K562 (cell line): ENCODE measurements around the gene RHOB. TPM values are rescaled to one million over a fixed set of nuclear protein-coding genes. Genes with fewer than 3 reads are reported as not detected.

Experiments
- CEBPG ChIP-seq, 3 experiments: fragments of 200-800 bp in 1 of 3; sonication (Bioruptor generic) in 1 of 3; sonication (generic) in 1 of 3; formaldehyde crosslinking in 1 of 3; IDR thresholded peaks in 2 of 3; conservative IDR thresholded peaks in 1 of 3; 2 replicates each; pipeline versions ENCODE4 v1.6.1 to v1.8.0; 2016 to 2022; ENCODE audit warnings: missing compliant biosample characterization in 2 of 3, missing genetic modification characterization in 2 of 3, mild to moderate bottlenecking in 1 of 3, missing genetic modification reagents in 1 of 3
- CHAMP1 ChIP-seq: fragments of 450-650 bp; IDR thresholded peaks from 2 replicates; pipeline ENCODE4 v1.6.1; 2016; ENCODE audit warnings: mild to moderate bottlenecking
- CHCHD3 ChIP-seq: fragments of 250-450 bp; sonication (Bioruptor Pico); IDR thresholded peaks from 2 replicates; pipeline ENCODE4 v2.1.2; 2022; ENCODE audit warnings: mild to moderate bottlenecking
- CHD1 ChIP-seq: fragments of 200-600 bp; sonication (generic); IDR thresholded peaks from one replicate; pipeline ENCODE4 v1.6.1; 2012; ENCODE audit warnings: mild to moderate bottlenecking, moderate library complexity, low read length, inconsistent platforms
- CXXC5 ChIP-seq: fragments of 250-450 bp; sonication (Bioruptor Pico); IDR thresholded peaks from 2 replicates; pipeline ENCODE4 v1.8.0; 2022; ENCODE audit warnings: inconsistent platforms, mild to moderate bottlenecking, moderate library complexity
- E2F5 ChIP-seq: sonication (generic); formaldehyde crosslinking; IDR thresholded peaks from 2 replicates; pipeline ENCODE4 v1.8.0; 2022; ENCODE audit warnings: mild to moderate bottlenecking, missing genetic modification reagents
- GTF2E2 ChIP-seq: fragments of 200-800 bp; sonication (Bioruptor generic); IDR thresholded peaks from 2 replicates; pipeline ENCODE4 v1.6.1; 2016; ENCODE audit warnings: missing genetic modification characterization, missing compliant biosample characterization
- HOXB6 ChIP-seq: fragments of 250-450 bp; sonication (Bioruptor Pico); IDR thresholded peaks from 2 replicates; pipeline ENCODE4 v1.5.1; 2022; ENCODE audit warnings: mild to moderate bottlenecking, borderline replicate concordance
- MAFG ChIP-seq: fragments of 450-650 bp; conservative IDR thresholded peaks from 2 replicates; pipeline ENCODE4 v1.6.1; 2016; ENCODE audit warnings: missing genetic modification characterization, missing compliant biosample characterization
- NFXL1 ChIP-seq: fragments of 450-650 bp; formaldehyde crosslinking; IDR thresholded peaks from 2 replicates; pipeline ENCODE4 v1.4.0; 2021; ENCODE audit warnings: mild to moderate bottlenecking
- POLR2AphosphoS5 ChIP-seq: IDR thresholded peaks from 2 replicates; pipeline ENCODE4 v1.6.1; 2011; ENCODE audit warnings: mild to moderate bottlenecking, low read depth, low read length, moderate library complexity; ENCODE audit not compliant: control insufficient read depth, insufficient read depth
- SAFB2 ChIP-seq: fragments of 200-400 bp; formaldehyde crosslinking; IDR thresholded peaks from 2 replicates; pipeline ENCODE4 v1.6.1; 2018; ENCODE audit warnings: borderline replicate concordance, low read length, low read depth, moderate library complexity; ENCODE audit not compliant: severe bottlenecking
- TFAM ChIP-seq: fragments of 250-450 bp; sonication (Bioruptor Pico); conservative IDR thresholded peaks from 2 replicates; pipeline ENCODE4 v1.5.0; 2021; ENCODE audit warnings: mild to moderate bottlenecking, moderate library complexity
- THRAP3 ChIP-seq: fragments of 450-650 bp; IDR thresholded peaks from 2 replicates; pipeline ENCODE4 v1.6.1; 2016; ENCODE audit warnings: mild to moderate bottlenecking, inconsistent platforms, borderline replicate concordance
- YY1 ChIP-seq, 3 experiments: IDR thresholded peaks; 2 replicates each; pipeline ENCODE4 v1.6.1; 2011; ENCODE audit warnings: low read length in 2 of 3, mild to moderate bottlenecking in 2 of 3, moderate library complexity in 2 of 3, borderline replicate concordance in 1 of 3, control low read depth in 1 of 3, low read depth in 1 of 3; ENCODE audit not compliant: insufficient read depth in 3 of 3, insufficient replicate concordance in 2 of 3, control insufficient read depth in 1 of 3, insufficient read length in 1 of 3; ENCODE audit errors: extremely low read depth in 1 of 3
- ZNF316 ChIP-seq: fragments of 450-650 bp; IDR thresholded peaks from 2 replicates; pipeline ENCODE4 v1.6.1; 2016
- ZNF398 ChIP-seq: fragments of 250-450 bp; sonication (Bioruptor Pico); IDR thresholded peaks from 2 replicates; pipeline ENCODE4 v1.8.0; 2021; ENCODE audit warnings: moderate library complexity, mild to moderate bottlenecking, inconsistent platforms
- ZNF431 ChIP-seq: sonication (generic); formaldehyde crosslinking; IDR thresholded peaks from 2 replicates; pipeline ENCODE4 v1.8.0; 2022; ENCODE audit warnings: mild to moderate bottlenecking, missing genetic modification reagents
- ZNF584 ChIP-seq: fragments of 200-800 bp; sonication (Bioruptor generic); IDR thresholded peaks from 2 replicates; pipeline ENCODE4 v1.6.1; 2016; ENCODE audit warnings: low read depth, mild to moderate bottlenecking, missing genetic modification characterization, missing compliant biosample characterization
- ZNF696 ChIP-seq: fragments of 250-450 bp; sonication (Bioruptor Pico); conservative IDR thresholded peaks from 2 replicates; pipeline ENCODE4 v1.4.0; 2020; ENCODE audit warnings: mild to moderate bottlenecking, moderate library complexity
- ZNF707 ChIP-seq: fragments of 250-450 bp; sonication (Bioruptor Pico); conservative IDR thresholded peaks from 2 replicates; pipeline ENCODE4 v1.8.0; 2022; ENCODE audit warnings: inconsistent platforms, mild to moderate bottlenecking, moderate library complexity
- polyA plus RNA-seq, 8 experiments: library from polyadenylated mRNA; depleted of rRNA in 4 of 8; stranded (reverse) in 5 of 8; unstranded in 3 of 8; fragments of >200 nt; fragmentation: Nextera tagmentation in 2 of 8; fragmentation: Illumina TruSeq in 1 of 8; extraction: Ambion mirVana in 2 of 8; extraction: Trizol in 1 of 8; gene quantifications; 2 replicates each; pipeline versions ENCODE4 v1.2.1 to v1.2.3, GENCODE V29; 2011 to 2014; ENCODE audit warnings: inconsistent platforms in 1 of 8, missing spikeins in 1 of 8
- total RNA-seq, 7 experiments: library from RNA; depleted of rRNA in 6 of 7; stranded (reverse); fragments of >200 nt in 6 of 7; fragmentation: Illumina TruSeq in 2 of 7; extraction: Trizol in 2 of 7; gene quantifications; 2 replicates each; pipeline versions ENCODE4 v1.2.1 to v1.2.3, GENCODE V29; 2011 to 2021; ENCODE audit warnings: low replicate concordance in 1 of 7

The RHOB gene
- total and polyA plus RNA-seq, 9 of the 15 experiments (the other 6 are each of a cell fraction or from before 2014, with no cell fraction given): 0.07 to 4.8 (median 1.1) TPM

GRCh38 chr2:20424300-20425290 is 22.3 kb upstream of the RHOB start (continued):
- TF ChIP-seq CHD1 (no peak), ZNF398 (CRISPR knock-in tag) (no peak), CXXC5 (CRISPR knock-in tag) (no peak), ZNF707 (CRISPR knock-in tag) (no peak), SAFB2 (no peak), THRAP3 (no peak), ZNF316 (no peak), MAFG (no peak), E2F5 (CRISPR knock-in tag) (no peak), YY1 (IDR thresholded peaks at IDR 0.05; ENCODE audit: borderline replicate concordance in 1 of 3, control insufficient read depth in 1 of 3, extremely low read depth in 1 of 3, insufficient read depth in 3 of 3, insufficient read length in 1 of 3, insufficient replicate concordance in 2 of 3, low read depth in 1 of 3, low read length in 2 of 3) (no peak), ZNF696 (CRISPR knock-in tag) (no peak), ZNF431 (no peak), CEBPG (CRISPR knock-in tag; IDR thresholded peaks at IDR 0.05) (no peak), CEBPG (tag; conservative IDR thresholded peaks at IDR 0.05 in 1 of 2, IDR thresholded peaks at IDR 0.05 in 1 of 2) (no peak), CHAMP1 (no peak), NFXL1 (0 out of 2 replicates have a peak, but pooled peaks have one; percentile 66), ZNF584 (CRISPR knock-in tag) (peak; percentile 78; the same call in 1 of the 2 replicates), GTF2E2 (tag) (no peak), CHCHD3 (CRISPR knock-in tag) (no peak), HOXB6 (CRISPR knock-in tag) (no peak), POLR2AphosphoS5 (no peak), TFAM (CRISPR knock-in tag) (no peak)
